GM12892 (cell line): ENCODE data around the gene CLDN11.

Source experiments
- POLR2A ChIP-seq: IDR thresholded peaks from 2 replicates; pipeline ENCODE4 v1.6.1; 2011; ENCODE audit warnings: low read depth, low read length, control low read depth
- TAF1 ChIP-seq: IDR thresholded peaks from 2 replicates; pipeline ENCODE4 v1.6.1; 2011; ENCODE audit warnings: low read depth, mild to moderate bottlenecking, control low read depth, low read length, borderline replicate concordance

GRCh38 chr3:170436697-170437096 lies 18.0 kb downstream of the CLDN11 start:
- no peak for TF ChIP-seq POLR2A
- no peak for TF ChIP-seq TAF1
